Activated CD4-positive, alpha-beta T cell treated with anti-CD3 and anti-CD28 coated beads, Interleukin-2, amount 50 U/mL, for 48 hours (primary cell): ENCODE measurements around the gene INAFM2.

Experiments used
- DNase-seq, 2 experiments: peaks; one replicate each; pipeline ENCODE4 v3.0.0-alpha.2; 2020

The INAFM2 gene

DNA sequence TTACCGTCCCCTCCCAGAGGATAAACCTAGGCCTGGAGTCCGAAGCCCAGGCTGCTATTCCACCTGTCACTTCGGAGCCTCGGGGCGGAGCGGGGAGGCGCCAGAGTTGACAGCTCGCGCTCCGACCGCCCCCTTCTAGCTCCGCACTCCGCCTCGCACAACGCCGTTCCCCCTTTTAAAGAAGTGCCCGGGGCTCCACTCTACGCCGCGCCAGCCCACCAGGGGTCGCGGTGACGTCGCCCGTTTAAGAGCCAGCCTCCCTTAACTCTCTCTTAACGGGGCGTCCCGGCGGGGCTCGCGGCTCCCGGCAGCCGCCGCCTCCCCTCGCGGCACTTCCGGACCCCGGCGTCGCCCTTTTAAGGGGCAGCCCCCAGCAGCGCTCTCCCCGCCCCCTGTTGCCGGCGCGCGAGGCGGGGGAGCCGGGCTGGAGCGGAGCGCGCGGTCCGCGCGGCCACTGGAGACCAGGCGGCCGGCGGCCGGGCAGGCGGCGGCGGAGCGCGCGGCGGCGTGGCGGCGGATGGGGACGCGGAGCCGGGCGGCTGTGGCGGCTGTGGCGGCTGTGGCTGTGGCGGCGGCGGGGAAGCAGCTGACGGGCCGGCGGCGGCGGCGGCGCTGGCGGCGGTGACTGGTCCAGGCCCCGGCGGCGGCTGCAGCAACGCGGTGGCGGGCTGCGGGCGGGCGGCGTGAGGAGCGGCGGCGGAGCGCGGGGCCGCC is at the start of gene INAFM2:
TSS of gene INAFM2 (plus strand) at position 454 of the 714 bp plus-strand sequence. CDS start 364 bp downstream, outside the sequence.
- DNase-seq: peak; percentile 81 to 87

DNA sequence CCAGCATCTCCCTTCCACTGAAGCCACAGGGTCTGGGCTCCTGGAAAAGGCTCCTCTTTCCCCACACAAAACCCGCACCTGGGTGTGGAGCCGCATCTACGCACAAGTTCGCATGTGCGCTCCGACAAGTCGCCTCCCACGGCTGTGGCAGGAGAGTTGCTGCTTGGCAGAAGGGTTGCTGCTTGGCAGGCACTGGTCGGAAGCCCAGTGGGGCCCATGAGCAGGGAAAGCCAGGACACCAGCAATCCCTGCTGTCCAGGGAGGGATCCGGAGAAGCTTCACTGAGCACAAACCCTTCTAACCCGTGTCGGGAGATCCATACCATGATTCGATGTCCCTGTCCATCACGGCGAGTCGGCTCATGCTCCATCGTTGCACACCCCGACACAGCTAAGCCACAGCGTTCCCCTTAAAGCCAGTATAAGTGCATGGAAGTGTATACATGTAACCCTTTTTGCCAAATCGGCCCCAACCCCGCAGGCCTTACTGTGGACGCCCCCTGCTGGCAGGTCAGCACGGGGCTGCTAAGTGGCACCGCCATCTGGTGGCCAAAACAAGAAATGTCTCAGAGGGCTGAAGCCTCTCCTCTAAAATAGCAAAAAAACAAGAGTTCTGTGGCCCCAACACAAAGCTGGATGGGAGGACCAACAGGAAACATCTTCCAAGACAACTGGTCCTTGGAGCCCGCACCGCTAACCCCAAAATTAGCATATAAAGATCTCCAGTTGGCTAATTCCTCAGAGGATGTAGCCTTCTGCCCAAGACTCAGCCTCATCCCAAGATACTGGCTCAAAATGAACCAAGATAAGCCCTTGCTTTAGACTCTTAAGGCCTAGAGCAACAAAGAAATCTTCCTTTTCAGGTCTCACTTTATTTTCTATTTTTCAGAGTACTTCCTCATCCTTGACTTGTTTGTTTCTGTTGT is 48.9 kb upstream of the INAFM2 start:
- DNase-seq: peak; percentile 89 to 92

DNA sequence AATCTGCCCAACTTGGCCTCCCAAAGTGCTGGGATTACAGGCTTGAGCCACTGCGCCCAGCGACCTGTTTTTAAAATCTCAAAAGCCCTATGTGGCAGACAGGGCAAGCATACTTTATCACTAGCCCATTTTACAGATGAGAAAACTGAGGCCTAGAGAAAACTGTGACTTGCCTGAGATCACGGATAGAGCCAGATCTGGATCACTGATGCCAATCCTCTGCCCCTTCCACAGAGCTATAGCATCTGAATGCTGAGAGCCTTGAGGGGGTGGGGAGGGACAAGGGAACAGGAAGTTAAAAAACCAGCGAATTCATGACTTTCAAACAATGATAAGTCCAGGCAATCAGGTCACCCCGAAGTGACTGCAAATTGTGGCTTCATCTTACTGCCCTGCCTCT is 48.0 kb upstream of the INAFM2 start:
- DNase-seq: no peak

DNA sequence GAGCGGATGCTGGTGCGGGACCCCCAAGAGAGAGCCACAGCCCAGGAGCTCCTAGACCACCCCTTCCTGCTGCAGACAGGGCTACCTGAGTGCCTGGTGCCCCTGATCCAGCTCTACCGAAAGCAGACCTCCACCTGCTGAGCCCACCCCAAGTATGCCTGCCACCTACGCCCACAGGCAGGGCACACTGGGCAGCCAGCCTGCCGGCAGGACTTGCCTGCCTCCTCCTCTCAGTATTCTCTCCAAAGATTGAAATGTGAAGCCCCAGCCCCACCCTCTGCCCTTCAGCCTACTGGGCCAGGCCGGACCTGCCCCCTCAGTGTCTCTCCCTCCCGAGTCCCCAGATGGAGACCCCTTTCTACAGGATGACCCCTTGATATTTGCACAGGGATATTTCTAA is 47.5 kb upstream of the INAFM2 start:
- DNase-seq: no peak

DNA sequence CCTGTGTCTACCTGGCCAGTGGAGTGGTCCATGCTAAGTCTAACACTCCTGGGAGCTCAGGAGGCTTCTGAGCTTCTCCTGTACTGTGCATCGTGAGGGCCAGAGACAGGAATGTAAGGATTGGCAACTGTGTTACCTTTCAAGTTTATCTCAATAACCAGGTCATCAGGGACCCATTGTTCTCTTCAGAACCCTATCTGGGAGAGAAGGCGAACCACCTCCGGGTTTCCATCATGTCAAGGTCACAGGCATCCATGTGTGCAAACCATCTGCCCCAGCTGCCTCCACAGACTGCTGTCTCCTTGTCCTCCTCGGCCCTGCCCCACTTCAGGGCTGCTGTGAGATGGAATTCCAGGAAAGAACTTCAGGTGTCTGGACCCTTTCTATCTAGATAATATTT is 46.6 kb upstream of the INAFM2 start:
- no peak for DNase-seq

DNA sequence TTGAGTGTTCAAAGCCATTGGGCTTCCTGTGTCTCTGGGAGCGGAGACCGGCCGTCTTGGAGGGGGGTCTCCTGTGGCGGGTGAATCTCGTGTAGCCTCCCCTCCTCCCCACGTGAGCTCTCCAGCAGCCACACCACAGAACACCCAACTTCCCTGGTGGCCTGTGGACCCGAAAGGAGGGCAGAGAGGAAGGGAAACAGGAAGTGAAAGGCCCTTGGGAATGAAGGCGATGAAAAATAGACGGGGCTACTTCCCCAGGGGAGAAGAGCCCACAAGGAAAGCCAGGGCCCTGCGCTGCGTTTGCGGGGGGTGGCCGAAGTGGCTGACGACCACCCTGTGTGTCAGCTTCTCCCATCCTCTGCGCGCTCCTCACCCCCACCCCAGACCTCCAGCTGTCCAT is 46.0 kb upstream of the INAFM2 start:
- no peak for DNase-seq

DNA sequence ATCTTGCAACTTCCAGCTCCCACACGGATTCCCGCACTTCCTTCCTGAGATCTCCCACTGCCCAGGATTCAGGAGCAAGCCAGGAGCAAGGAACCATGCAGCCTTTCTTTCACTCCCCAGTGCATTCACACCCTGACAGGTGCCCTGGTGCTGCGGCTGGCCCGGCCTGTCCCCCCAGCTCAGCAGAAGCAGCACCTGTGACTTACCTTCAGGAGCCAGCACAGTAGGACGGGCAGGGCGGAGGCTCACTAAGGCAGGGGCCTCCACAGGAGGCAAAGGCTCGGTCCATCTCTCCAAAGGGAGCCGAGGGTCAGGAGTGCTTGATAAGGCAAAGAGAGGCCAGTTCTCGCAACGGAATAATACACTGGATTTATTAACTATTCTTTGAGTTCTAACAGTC is 45.5 kb upstream of the INAFM2 start:
- DNase-seq: no peak

DNA sequence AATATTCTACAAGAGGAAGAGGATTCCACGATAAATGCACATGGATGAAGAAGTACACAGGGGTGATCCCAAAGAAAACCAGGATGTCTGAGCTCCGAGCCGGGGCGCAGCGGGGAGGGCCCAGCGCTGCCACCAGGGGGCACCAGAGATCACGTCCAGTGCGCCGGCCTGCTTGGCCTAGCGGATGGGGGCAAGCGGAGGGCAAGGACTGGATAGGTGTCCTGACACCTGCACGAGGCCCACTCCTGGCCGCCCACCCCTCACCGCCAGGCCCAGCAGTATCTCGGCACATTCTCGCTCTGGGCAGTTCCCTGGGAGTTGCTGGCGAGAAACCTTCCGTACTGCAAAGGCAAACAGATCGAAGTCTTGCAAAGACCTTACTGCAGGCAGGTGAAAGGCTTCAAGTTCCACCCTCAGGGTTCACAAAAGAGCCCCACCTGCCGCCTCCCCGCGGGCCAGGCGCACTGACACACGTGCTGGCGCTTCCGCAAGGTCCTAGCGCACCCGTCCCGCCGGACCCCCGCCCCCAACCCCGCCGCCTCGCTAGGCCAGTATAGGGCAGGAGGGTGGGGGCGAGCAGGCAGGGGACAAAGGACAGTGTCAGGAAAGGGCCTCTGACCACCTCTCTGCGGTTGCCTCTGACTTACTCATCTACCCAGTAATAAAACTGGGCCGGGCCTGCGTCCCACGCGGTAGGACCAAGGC is 43.9 kb upstream of the INAFM2 start:
- peak; percentile 79 to 81 for DNase-seq

DNA sequence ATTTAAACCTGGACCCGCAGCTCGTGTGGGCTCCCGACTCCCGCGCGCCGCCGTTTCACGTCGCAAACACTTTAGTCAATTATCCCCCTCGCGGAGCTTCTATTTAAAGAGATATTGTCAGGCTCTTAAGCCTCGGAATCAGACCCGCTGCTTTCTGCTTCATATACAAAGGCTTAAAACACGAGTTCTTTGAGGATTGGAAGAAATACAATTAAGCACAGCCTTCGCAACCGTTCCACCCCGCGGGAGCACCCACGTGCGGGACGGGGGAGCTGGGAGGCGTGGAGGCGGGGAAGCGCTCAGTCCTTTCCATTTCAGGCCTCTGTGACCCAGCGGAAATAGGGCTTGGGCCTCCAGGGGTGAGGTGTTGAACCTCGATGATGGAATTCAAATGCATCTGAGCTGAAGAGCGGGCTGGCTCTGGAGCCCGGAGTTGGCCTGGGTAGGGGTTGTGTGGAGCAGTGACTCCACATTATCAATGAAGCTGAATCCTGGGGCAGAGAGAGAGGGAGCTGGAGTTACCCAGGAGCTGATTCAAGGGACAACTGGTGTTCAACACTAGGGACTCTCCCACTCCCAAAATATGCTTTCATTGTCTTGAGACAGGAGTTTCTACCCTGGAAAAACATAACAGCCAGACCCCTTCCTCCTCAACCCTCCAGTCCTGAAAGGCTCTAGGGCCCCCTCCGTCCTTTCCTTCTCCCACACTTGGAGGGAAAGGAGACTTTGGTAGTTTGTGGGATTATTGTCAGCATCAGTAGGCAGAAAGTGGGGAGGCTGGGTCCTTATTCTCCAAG is 43.0 kb upstream of the INAFM2 start:
- no peak for DNase-seq

DNA sequence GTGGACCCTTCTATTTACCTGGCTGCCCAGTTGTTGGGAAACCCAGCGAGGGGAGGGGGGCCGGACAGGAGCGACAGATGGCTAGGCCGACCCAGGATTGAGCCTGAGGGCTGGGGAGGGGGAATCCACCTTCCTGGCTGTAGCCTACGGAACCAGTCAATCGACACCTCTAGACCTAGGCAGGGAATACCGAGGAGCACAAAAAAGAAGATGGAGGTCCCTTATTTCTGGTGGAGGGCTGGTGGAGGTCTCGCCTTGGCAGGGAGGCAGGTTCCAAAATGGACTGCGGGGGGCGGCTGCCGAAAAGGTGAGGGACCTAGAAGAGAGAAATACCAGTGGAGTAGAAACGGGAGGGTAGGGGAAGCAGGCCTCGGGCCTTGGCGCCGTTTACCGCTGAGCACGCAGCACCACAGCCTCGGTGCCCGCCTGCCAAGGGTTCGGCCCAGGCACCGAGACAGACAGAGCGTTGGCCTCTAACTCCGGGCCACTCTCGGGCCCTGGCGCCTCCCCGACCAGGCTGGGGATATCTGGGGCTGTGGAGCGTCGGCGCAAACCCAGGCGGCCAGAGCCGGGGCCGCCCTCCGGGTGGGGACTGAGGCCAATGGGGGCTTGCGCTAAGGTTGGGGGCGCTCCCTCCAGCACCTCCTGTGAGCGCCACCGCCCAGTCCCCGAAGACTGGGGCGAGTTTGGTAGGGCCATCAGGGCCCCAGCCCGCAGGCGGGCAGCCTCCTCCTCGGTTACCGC is 42.3 kb upstream of the INAFM2 start:
- DNase-seq: no peak

DNA sequence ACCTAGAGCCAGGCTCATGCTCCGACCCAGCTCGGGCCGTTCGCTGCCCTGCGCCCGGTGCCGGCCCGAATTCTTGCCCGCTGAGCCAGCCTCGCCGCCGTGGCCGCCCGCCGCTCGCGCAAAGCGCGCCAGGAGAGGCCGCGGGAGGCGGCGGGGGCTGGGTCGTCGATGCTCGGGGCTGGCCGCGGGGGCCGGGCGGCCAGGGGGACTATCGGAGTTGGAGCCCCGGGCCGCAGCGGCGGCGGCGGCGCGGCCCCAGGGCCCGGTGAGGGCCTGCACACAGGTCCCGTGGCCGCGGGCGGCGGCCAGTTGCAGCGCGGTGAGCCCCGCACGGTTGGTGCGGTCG is 41.7 kb upstream of the INAFM2 start:
- no peak for DNase-seq

DNA sequence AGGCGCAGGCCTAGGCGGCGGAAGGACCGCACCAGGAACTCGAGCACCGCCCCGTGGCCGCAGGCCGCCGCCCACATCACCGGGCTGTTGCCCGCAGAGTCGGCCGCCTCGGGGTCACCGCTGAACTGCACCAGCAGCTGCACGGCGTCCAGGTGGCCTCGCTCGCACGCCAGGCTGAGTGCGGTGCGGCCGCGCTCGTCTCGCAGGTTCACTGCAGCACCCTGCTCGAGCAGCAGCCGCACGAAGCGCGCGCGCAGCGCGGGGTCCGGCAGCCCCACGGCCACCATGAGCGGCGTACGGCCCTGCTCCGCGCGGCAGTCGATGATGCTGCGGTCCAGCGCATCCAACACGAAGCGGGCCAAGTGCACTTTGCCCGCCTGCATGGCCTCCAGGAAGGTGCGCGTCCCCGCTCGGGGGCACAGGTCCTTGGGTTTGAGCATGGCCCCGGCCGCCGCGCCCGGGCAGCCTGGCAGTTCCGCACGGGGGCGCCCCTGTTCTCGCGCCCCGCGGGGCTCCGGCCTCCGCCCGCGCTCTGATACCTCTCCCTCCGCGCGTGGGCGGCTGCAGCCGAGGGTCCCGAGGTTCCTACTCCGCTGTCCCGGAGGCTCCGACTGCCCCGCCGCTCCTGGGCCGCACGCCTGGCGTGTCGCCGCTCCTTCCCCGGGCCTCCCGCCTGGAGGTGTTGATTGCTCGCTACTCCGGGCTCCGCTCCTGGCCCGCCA is 41.2 kb upstream of the INAFM2 start:
- peak; percentile 49 to 60 for DNase-seq

DNA sequence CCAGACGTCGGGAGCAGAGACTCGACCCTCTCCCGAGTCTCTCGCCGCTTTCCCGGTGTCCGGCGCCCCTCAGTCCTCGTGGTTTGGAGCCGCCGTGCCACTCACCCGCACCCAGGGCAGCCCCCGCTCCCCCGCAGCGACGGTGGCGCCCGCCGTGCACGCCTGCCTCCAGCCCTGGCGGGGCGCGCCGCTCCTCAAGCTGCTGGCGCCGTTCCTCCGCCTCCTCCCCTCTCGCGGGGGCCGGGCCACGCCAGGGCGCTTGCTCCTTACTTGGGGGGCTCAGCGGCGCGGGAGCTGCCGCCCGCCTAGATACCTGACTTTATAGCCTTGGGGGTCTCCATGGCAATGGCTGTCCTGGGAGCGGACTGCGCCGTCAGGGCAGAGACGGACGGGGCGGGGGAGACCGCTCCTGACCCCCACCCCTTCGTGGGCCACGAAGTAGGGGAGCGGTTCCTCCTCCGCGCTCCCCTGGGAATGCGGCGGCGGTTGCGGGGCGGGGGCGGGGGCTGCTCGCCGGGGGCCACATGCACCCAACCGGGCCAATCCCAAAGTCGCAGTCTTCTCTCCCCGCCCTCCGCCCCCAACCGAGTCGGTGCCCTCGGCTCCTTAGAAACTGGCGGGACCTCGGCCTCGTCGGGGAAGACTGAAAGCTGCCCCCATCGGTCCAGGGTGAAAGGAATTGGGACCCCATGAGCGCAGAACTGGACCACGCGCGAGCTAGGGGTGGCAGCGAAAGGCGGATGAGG is 40.5 kb upstream of the INAFM2 start, which contains the start of gene ANKRD63:
TSS of gene ANKRD63 (minus strand) at position 196 of the 746 bp plus-strand sequence. CDS start 478 bp downstream, outside the sequence.
- no peak for DNase-seq

DNA sequence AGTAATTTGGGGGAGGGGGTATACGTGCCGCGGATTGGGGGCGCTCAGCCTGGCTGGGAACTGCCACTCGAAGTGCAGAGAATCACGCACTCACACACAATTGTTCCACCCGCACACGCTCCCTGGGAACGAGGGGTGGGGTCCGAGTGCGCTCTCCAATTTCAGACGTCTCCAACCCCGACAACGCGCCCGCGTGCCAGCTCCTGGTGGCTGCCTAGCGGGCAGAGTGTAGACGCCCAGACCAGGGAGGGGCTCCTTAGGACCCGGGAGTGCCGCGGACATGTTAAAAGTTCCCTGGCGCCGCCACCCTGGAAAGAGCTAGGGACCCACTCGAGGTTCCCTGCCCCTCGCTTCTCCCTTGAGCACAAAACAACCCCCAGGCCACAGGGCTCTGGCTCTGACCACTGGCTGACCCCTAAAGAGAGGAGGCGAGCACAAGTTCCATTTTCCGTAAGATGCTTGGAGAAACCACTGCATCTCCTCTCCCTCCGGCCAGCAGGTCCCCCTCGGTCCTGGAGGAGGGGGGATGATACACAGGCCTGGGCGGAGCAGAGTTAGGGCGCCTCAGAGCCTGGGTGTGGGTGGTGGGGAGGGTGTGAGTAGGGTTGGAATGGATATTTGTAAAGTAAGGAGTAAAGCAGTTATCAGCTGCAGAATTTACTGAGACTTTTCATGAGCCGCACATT is 39.7 kb upstream of the INAFM2 start:
- no peak for DNase-seq

DNA sequence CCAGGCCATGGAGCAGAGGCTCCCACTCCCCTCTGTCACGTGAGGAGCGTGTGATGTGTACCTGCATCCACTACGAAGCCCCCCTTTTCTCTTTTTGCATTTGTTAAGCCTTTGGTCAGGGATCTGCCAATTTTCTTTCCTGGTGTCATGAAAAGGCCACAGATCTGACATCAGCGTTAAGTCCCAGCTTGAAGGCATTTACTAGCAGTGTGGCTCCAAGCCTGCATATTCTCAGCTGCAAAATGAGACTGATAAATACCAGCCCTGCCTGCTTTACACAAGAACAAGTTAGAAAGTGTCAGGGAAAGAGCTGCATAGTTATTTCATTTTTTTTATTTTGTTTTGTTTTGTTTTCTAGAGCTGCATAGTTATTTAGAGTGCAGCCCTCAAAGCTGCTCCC is 38.3 kb upstream of the INAFM2 start:
- no peak for DNase-seq

DNA sequence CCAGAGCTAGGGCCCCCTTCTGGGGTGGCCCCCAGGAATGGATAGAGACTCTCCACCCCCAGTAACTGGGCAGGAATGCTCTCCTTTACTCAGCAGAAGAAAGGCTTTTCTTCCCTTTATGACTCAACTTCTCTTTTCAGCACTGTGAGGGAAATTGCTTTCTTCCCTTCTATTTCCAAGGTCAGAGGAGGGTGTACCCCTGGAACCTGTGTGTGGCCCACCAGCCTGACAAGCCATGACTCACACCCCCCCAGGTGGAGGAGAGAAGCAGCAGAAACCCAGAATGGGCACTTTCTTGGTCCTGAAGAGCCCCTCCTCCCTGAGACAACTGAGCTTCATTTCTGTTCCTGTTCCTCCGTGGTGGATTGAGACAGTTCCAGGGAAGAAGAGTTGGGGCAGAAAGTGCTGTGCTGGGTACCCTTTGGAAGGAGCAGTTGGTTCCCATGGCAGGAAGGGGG is 37.9 kb upstream of the INAFM2 start:
- DNase-seq: no peak

DNA sequence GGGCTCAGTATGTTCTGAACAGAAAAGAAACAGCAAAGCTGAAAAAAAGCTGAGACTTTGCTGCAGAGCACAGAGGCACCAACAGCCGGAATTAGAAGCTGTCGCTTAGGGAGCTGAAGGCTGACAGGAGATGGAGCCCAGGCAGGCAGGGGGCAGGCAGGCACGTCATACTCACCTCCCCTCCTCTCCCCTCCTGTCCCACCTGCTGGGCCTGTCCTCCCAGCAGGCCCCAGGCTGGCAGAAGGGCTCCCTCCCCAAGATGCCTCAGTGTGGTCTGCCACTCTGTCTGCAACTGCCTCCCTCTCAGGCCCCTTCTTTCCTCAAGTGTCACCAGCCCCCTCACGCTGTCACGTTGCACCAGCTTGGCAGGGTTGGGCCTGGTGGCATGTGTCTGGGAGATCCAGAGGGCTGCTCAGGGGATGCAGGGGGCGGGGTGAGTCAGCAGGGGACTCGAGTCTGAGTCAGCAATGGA is 37.4 kb upstream of the INAFM2 start:
- no peak for DNase-seq

DNA sequence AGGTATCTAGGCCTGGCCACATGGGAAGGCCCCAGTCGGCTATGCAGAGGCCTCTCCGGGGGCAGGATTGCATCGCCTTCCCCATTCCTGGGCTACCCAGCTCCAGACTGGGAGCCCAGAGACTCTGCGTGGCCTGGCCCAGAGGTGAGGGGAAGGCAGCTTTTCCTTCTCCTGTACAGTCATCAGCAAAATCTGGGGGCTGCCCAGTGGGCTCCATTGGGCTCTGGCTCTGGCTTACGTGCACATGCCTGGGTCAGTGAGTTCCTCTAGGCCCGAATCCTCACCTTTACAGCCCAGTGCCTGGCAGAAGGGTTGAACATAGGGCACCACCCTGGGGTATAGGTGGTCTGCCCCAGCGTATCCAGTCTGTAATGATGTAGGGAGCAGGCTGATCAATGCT is 36.7 kb upstream of the INAFM2 start:
- DNase-seq: no peak

DNA sequence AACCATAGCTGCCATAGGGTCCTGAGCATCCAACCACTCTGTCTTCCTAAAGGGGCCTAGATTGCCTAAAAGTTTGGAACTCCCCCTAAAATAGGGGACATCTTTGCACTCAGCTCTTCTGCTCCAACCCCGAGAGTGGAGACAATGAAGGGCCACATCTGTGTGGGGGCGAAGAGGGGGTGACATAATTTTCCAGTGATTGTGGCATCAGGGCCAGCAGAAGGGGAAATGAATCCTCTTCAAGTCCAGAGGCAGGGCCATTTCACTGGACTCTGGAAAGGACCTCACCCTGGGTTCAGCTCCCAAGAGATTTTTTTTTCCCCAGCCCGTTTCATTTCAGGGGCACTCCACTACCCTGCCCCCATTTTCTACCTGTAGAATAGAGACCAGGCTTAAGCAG is 36.0 kb upstream of the INAFM2 start:
- no peak for DNase-seq

DNA sequence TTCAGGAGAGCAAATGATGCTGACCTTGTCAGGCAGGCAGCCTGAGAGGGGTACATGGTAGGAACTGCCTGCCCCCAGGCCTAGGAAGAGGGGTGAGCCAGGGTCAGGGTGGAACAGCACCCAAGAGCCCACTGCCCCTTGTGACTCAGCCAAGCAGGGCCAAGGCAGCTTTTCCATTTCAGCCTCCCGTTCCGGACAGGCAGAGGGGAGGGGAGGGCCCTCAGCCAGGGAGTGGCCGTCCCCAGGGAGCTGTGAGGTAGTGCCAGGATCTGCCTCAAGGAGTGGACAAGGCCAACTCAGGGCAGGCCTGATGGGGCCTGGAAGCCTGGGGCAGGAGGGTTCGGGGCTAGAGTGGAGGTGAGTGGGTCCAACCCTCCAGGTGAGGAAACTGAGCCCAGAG is 35.5 kb upstream of the INAFM2 start:
- DNase-seq: no peak
